Posterior cingulate gyrus (tissue), 11 donors: ENCODE measurements around the gene SKP1.

Experiments
- DNase-seq, 10 donors: peaks; one replicate each; pipeline versions ENCODE4 v3.0.0 to v3.0.0-alpha.2; 2020 to 2021; ENCODE audit warnings: mixed read lengths in 3 of 10
- intact Hi-C: fragments of 100-400 bp; cut with DNase I; formaldehyde crosslinking; loops from one replicate; pipeline ENCODE4 v1.15.1; 2023

Gene SKP1

GRCh38 chr5:134100283-134101091, 76.3 kb downstream of the SKP1 start:
- DNase-seq, result no peak
- intact Hi-C loops, result no loop called here

GRCh38 chr5:134099939-134100282, 76.8 kb downstream of the SKP1 start:
- intact Hi-C loops, result loop anchor here (2.0 kb wide), 1 partner anchor 41 kb away; no protein-coding TSS in a partner anchor
- no peak for DNase-seq

- intact Hi-C loops, result loop anchor here (2.0 kb wide), 1 partner anchor 41 kb away; no protein-coding TSS in a partner anchor
- DNase-seq, result no peak
Observed at GRCh38 chr5:134099288-134099872, 77.4 kb downstream of the SKP1 start.
